Motor neuron (in vitro differentiated cells): Measurements from ENCODE around the gene AZIN2. TPM values are rescaled to one million over a fixed set of nuclear protein-coding genes. Genes with fewer than 3 reads are reported as not detected.
"Not testable (repeated sequence)": the region's sequence is repeated elsewhere in the genome, so short reads cannot be mapped to it uniquely, and the experiment has no call there.

Experiments
- ATAC-seq, 8 experiments: fragments of 200-7000 bp; cut with Tn5 transposase; replicated peaks in 6 of 8; 2 replicates each; pipeline ENCODE4 v1.8.0; 2021; ENCODE audit warnings: mild to moderate bottlenecking in 8 of 8, moderate library complexity in 8 of 8
- H3K27ac ChIP-seq, 2 donors: fragments of 250-450 bp; sonication (Bioruptor Pico); 2 replicates each; pipeline ENCODE4 v1.9.0; 2021; ENCODE audit warnings: antibody characterized with exemption in 2 of 2, mild to moderate bottlenecking in 2 of 2, moderate library complexity in 1 of 2
- H3K4me1 ChIP-seq, 2 donors: fragments of 250-450 bp; sonication (Bioruptor Pico); replicated peaks in 1 of 2; 2 replicates each; pipeline ENCODE4 v1.6.1; 2021; ENCODE audit warnings: antibody characterized with exemption in 2 of 2, mild to moderate bottlenecking in 2 of 2, moderate library complexity in 1 of 2
- H3K4me3 ChIP-seq, 5 donors: fragments of 250-450 bp; sonication (Bioruptor Pico); 2 replicates each; pipeline ENCODE4 v1.9.0; 2021; ENCODE audit warnings: antibody characterized with exemption in 5 of 5, mild to moderate bottlenecking in 5 of 5, moderate library complexity in 4 of 5
- WGBS, 10 experiments: fragments of 450-650 bp; shearing (Covaris generic); methylation state at CpG; one replicate each; pipeline ENCODE4 v1.0.0; 2022; 5-methylcytosine and 5-hydroxymethylcytosine counted together
- in situ Hi-C, 9 experiments: fragments of 400-800 bp; cut with MboI; loops; one replicate each; pipeline ENCODE4 v1.15.0; 2021; ENCODE audit warnings: low sequenced_read_pairs in 9 of 9, low pct_unique_long_range_greater_than_20kb in 2 of 9; ENCODE audit not compliant: unreplicated experiment in 9 of 9
- total RNA-seq, 8 experiments: library from RNA; unstranded; fragments of 300-600 nt; gene quantifications; 2 replicates each; pipeline versions ENCODE4 v1.2.3 to v1.2.4, GENCODE V29; 2022

AZIN2 gene
- total RNA-seq, 8 experiments from 2014 or later = 4.7 to 15.5 (median 11.6) TPM

DNA sequence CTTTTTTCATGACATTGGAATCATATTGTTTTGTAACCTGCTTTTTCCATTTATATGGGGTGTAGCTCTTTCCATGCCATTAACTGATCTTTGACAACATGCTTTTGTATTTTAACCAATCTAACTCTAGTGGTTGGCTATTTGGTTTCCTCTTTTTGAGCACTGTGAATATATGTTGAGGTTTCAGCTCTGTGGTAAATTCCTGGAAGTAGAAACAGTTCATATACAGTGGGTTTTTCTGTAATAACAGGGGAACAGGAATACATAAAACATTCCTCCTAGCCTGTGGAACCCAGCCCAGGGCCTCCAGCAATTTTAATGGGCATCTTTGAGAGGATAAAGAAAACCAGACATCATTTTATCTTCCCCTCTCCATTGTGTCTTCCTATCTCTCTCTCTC, 17.4 kb downstream of the AZIN2 start:
- in situ Hi-C loops = loop anchor here in 2 of 9 experiments (25.0 kb wide), 2 partner anchors 364 to 686 kb away; partner anchors contain the start of gene ZSCAN20 (in 1 of the 2)
- H3K27ac ChIP-seq = no peak overlapping the region
- no peak overlapping the region for H3K4me3 ChIP-seq
- peaks cover 0 to 2% of the 10 kb centered on the region in 2 donors for H3K4me1 ChIP-seq
- no peak for ATAC-seq

DNA sequence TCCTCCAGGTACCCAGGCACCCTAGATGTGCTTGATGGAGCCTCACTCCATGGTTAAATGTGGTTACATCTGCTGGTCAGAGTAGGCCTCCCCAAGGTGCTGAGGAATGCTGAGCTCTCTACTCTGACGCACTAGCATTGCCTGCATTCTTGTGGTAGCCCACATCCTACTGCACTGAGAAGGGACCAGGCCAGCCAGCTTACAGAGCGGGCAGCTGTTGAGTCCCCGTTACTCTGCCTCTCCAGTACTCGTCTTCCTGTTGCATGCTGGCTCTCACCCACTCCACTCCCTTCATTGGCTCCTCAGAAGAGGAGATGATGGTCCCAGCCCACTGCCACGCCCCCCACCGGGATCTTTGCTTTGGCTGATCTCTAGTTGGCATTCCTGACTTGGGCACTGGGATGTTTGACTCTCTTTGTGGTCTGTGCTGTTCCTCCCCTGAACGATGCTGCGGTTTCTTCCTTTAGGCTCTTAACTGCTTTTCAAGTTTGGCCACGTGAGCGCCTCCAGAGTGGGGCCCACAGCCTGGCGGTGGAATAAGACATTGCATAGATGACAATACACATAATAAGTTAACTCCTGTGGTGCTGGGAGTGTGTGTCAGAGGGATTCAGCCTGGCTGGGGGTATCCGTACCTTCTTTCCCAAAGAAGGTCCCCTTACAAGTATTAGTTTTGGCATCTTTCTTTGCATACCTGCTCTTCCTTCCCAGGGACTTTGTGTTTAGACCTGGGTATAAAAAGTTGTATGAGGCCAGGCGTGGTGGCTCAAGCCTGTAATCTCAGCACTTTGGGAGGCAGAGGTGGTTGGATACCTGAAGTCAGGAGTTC, 18.6 kb downstream of the AZIN2 start:
- Histone ChIP-seq H3K4me3 (no peak overlapping the region), H3K27ac (no peak overlapping the region), H3K4me1 (peaks cover 0 to 2% of the 10 kb centered on the region in 2 donors)
- in situ Hi-C loops = loop anchor here in 3 of 9 experiments (25.0 kb wide), 3 partner anchors 113 to 687 kb away; partner anchors contain the start of gene ZSCAN20 (in 1 of the 3)
- peak in 3 of 8 experiments; percentile 58 to 91 (median 88) for ATAC-seq
- 13 to 97% (median 81%) methylated on average over 1 to 13 of the region's 13 CpGs for WGBS, 10 experiments

DNA sequence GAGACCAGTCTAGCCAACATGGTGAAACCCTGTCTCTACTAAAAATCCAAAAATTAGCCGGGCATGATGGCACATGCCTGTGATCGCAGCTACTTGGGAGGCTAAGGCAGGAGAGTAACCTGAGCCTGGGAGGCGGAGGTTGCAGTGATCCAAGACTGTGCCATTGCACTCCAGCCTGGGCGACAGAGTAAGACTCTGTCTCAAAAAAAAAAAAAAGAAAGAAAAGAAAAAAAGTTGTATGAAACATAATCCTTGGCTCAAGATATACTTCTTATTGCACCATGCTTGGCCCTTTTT, 19.1 kb downstream of the AZIN2 start:
- not testable (repeated sequence) for H3K4me3 ChIP-seq, H3K4me1 ChIP-seq, ATAC-seq, H3K27ac ChIP-seq
- in situ Hi-C loops = loop anchor here in 1 of 9 experiments (25.0 kb wide), 1 partner anchor 112 kb away; no protein-coding TSS in a partner anchor
- WGBS, 10 experiments = 38 to 100% (median 93%) methylated on average over 1 to 4 of the region's 4 CpGs; no CpG with 5 or more reads in 3 of the 10 experiments

DNA sequence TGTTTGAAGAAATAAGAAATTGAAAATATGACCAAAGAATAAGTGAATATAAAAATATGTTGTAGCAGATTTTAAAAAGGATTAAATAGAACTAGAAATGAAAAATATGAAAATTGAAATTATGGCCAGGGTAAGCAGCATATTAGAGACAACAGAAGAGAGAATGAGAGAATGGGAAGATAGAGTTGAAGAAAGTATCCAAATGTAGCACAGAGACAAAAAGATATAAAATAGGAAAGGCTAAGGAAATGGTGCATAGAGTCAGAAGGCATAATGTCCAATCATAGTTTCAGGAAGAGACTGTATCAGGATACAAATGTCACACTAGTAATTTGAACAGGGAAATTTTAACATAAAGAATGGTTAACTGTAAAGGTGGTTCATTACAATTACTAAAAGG, 29.5 kb downstream of the AZIN2 start:
- H3K27ac ChIP-seq = no peak overlapping the region
- no peak overlapping the region for H3K4me3 ChIP-seq
- H3K4me1 ChIP-seq = no peaks in the 10 kb centered on the region
- in situ Hi-C loops = loop anchor here in 1 of 9 experiments (25.0 kb wide), 1 partner anchor 102 kb away; no protein-coding TSS in a partner anchor
- ATAC-seq = no peak

DNA sequence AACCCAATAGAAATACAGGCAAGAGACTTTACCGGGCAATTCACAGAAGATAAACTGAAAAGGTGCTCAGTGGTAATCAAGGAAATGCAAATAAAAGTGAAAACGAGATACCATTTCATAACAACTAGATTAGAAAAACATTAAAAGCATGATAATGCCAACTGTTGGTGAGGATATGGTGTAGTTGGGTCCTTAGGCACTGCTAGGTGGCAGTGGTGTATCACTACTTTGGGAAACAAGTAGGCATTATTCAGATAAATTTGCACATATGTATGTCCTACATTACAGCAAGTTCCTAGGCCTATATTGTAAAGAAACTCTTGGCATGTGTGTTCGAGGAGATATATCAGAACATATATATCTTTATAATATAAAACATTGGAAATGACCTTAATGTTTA, 31.0 kb downstream of the AZIN2 start:
- Histone ChIP-seq H3K4me1 (no peaks in the 10 kb centered on the region), H3K4me3 (no peak overlapping the region), H3K27ac (no peak overlapping the region)
- ATAC-seq = peak in 3 of 8 experiments; percentile 43 to 72 (median 70)
- WGBS, 10 experiments = 23 to 100% (median 51%) methylated on average over 1 to 3 of the region's 3 CpGs
- in situ Hi-C loops = loop anchor here in 1 of 9 experiments (25.0 kb wide), 1 partner anchor 100 kb away; no protein-coding TSS in a partner anchor

DNA sequence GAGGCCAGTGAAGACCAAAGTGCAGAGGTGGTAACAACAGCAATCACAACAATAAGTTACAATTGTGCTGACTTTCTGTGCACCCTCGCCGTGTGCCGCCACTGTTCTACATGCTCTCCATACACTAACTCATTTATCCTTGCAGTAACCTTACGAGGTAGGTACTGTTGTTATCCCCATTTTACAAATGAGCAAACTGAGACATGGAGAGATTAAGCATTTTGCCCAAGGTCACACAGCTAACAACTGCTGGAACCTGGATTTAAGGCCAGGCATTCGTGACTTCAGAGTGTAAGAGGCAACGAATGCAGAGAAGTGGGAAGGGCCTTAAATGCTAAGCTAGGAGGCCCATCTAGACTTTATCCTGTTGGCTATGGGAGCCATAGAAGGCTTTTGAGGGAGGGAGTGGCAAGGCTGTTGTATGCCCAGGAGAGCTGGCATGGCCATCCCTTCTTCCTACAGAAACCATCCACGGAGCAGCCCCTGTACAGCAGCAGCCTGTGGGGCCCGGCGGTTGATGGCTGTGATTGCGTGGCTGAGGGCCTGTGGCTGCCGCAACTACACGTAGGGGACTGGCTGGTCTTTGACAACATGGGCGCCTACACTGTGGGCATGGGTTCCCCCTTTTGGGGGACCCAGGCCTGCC, 36.6 kb downstream of the AZIN2 start:
- Histone ChIP-seq H3K27ac (no peak overlapping the region), H3K4me3 (no peak overlapping the region), H3K4me1 (no peaks in the 10 kb centered on the region)
- WGBS, 10 experiments = 57 to 100% (median 94%) methylated on average over 2 to 11 of the region's 13 CpGs; no CpG with 5 or more reads in 2 of the 10 experiments
- in situ Hi-C loops = loop anchor here in 1 of 9 experiments (25.0 kb wide), 1 partner anchor 95 kb away; no protein-coding TSS in a partner anchor
- ATAC-seq = no peak

DNA sequence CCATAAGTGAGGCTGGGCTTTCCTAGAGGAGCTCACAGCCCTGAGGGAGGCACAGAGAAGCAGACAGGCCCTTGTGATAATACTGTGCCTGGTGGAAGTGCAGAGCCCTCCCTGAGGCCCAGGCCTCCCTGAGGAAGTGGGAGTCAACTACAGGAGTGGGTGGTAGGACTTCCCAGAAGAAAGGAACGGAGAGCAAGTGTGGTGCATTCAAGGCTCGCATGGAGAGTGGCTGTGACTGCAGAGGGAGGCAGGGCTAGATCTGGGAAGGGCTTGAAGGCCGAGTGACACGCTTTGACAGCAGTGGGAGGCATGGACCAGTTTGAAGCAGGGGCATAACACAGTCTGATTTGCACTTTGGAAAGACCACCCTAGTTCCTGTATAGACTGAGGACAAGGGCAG, 37.3 kb downstream of the AZIN2 start:
- no peak overlapping the region for H3K4me3 ChIP-seq
- H3K27ac ChIP-seq = no peak overlapping the region
- 20 to 95% (median 83%) methylated on average over 1 to 4 of the region's 4 CpGs; no CpG with 5 or more reads in 4 of the 10 experiments for WGBS, 10 experiments
- in situ Hi-C loops = loop anchor here in 1 of 9 experiments (25.0 kb wide), 1 partner anchor 94 kb away; no protein-coding TSS in a partner anchor
- ATAC-seq = no peak
- no peaks in the 10 kb centered on the region for H3K4me1 ChIP-seq

DNA sequence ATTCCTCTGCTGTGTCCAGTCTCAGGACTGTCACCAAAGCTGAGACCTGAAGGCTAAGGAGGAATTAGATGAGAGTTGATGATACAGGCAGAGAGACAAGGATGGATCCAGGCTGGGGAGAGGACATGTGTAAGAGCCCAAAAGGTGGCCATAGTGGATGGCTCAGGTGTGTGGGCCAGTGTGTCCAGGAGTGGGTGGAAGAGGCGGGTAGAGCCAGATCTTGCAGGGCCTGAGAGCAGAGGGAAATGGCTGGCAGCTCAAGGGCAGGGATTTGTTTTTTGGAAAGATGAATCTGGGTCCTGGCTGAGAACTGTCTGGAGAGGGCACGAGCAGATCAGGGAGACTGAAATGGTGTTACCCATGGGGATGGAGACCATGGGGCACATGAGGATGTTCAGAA, 38.1 kb downstream of the AZIN2 start:
- in situ Hi-C loops = loop anchor here in 1 of 9 experiments (25.0 kb wide), 1 partner anchor 93 kb away; no protein-coding TSS in a partner anchor
- Histone ChIP-seq H3K27ac (no peak overlapping the region), H3K4me3 (no peak overlapping the region), H3K4me1 (no peaks in the 10 kb centered on the region)
- no peak for ATAC-seq
- 77 to 94% (median 83%) methylated on average over 1 to 2 of the region's 2 CpGs; no CpG with 5 or more reads in 4 of the 10 experiments for WGBS, 10 experiments

DNA sequence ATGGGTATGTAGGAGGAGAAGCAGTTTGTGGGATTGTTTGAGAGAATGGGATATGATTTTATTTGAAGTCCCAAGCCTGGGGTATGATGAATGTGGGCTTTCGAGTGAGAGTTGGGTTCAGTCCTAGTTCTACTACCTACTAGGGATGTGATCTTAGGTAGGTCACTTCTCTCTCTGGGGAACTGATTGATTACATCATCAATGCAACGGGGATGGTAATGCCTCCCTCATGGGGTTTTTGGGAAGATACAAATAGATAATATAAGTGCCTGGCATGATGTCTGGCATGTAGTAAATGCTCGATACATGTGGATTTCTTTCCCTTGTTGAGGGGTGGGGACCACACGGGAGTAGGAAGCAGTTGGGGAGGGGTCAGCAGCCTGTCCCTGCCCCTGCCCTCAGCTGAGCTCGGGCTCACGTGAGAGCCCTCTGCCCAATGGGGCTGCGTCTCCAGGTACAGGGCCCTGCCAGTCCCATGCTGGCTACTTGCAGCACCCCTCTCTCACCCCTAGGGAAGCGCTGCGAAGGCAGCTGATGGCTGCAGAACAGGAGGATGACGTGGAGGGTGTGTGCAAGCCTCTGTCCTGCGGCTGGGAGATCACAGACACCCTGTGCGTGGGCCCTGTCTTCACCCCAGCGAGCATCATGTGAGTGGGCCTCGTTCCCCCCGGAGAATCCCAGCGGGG, 38.7 kb downstream of the AZIN2 start:
- 0 to 100% (median 86%) methylated on average over 1 to 11 of the region's 16 CpGs; no CpG with 5 or more reads in 1 of the 10 experiments for WGBS, 10 experiments

DNA sequence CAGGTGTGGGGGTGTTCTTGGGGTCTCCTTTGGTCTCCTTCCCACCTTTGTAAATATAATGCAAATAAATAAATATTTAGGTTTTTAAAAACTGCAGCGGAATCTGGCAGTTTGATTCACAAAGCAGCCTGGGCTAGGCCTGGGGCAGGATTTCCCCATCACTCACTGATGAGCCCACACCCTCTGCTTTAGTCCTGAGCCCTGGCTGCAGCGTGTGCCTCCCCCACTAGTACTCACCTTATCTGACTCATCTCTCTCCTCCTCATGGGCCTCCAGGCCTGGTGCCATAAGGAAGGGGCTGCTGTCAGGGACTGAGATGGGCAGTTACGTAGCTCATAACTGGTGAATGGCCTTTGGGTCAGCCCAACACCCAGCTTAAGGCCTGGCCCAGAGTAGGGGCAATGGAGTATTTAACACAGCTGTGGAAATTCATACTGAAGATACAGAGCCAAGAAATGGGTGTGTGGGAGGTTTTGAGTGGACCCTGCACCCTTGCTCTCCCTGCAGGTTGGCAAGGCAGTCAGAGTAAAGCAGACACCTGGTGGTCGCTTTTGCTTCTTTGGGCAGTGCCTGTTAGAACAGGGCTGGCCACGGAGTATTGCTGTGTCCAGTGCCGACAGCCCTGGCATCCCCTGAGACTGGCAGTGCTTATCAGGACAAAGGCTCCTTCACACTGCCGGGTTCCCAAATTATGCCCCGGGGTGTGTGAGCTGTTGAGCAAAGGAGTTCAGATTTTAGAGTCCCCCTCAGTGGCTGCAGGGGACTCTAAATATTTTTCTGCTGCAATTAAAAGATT, 39.7 kb downstream of the AZIN2 start:
- 24 to 97% (median 72%) methylated on average over 1 to 7 of the region's 8 CpGs; no CpG with 5 or more reads in 2 of the 10 experiments for WGBS, 10 experiments
- Histone ChIP-seq H3K4me3 (no peak overlapping the region), H3K27ac (no peak overlapping the region), H3K4me1 (no peaks in the 10 kb centered on the region)
- peak in 6 of 8 experiments; percentile 77 to 89 (median 82) for ATAC-seq
- in situ Hi-C loops = loop anchor here in 1 of 9 experiments (25.0 kb wide), 1 partner anchor 92 kb away; no protein-coding TSS in a partner anchor

More for the DNA sequence above, 38.7 kb downstream of the AZIN2 start:
- Histone ChIP-seq H3K4me3 (no peak overlapping the region), H3K4me1 (no peaks in the 10 kb centered on the region), H3K27ac (no peak overlapping the region)
- ATAC-seq = peak; percentile 47 to 79 (median 63)
- in situ Hi-C loops = loop anchor here in 1 of 9 experiments (25.0 kb wide), 1 partner anchor 93 kb away; no protein-coding TSS in a partner anchor

DNA sequence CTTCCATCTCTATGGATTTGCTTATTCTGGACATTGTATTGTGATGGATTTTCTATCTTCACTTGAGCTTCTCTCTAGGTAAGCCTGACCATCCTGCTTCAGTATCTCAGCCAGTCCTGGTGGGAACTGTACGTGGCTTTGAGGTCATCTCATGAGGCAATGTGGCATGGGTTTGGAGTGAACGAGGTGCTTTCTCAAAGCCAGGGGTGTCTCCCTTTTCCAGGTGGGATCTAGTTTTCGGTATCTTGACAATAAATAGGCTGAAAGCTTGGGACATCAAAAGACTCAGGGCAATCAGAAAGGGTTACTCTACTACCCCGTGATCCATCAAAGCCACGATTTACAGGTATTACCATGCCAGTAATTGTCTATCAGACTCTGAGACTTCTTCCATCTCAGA, 40.8 kb downstream of the AZIN2 start:
- in situ Hi-C loops = loop anchor here in 1 of 9 experiments (25.0 kb wide), 1 partner anchor 91 kb away; no protein-coding TSS in a partner anchor
- 46 to 100% (median 80%) methylated on average over 2 to 5 of the region's 5 CpGs; no CpG with 5 or more reads in 1 of the 10 experiments for WGBS, 10 experiments

More for the DNA sequence above, 40.8 kb downstream of the AZIN2 start:
- H3K27ac ChIP-seq = no peak overlapping the region
- no peak for ATAC-seq
- no peak overlapping the region for H3K4me3 ChIP-seq
- H3K4me1 ChIP-seq = no peaks in the 10 kb centered on the region
